Ascending aorta (tissue), 2 donors: ENCODE results near the gene SLC45A2. TPM values are rescaled to one million over a fixed set of nuclear protein-coding genes. Genes with fewer than 3 reads are reported as not detected.

ENCODE experiments used
- DNase-seq, 2 donors: peaks; one replicate each; pipeline ENCODE4 v3.0.0-alpha.2; 2019; ENCODE audit warnings: low spot score in 2 of 2
- H3K27ac ChIP-seq, 2 donors: fragments of 200-600 bp; sonication (generic); one replicate each; pipeline ENCODE4 v1.5.1; 2016 to 2017; ENCODE audit warnings: mild to moderate bottlenecking in 1 of 2
- H3K27me3 ChIP-seq: fragments of 200-600 bp; sonication (generic); one replicate; pipeline ENCODE4 v1.5.1; 2017
- H3K36me3 ChIP-seq, 2 donors: fragments of 200-600 bp; sonication (generic); one replicate each; pipeline ENCODE4 v1.5.1; 2016
- H3K4me1 ChIP-seq, 2 donors: fragments of 200-600 bp; sonication (generic); one replicate each; pipeline ENCODE4 v1.5.1; 2016 to 2017; ENCODE audit warnings: mild to moderate bottlenecking in 1 of 2
- H3K4me3 ChIP-seq, 2 donors: fragments of 200-600 bp; sonication (generic); one replicate each; pipeline ENCODE4 v1.5.1; 2016 to 2017; ENCODE audit warnings: mild to moderate bottlenecking in 1 of 2
- H3K9me3 ChIP-seq, 2 donors: fragments of 200-600 bp; sonication (generic); one replicate each; pipeline ENCODE4 v1.5.1; 2016
- intact Hi-C: fragments of 100-400 bp; cut with DNase I; formaldehyde crosslinking; loops from one replicate; pipeline ENCODE4 v1.15.1; 2023
- total RNA-seq: library from RNA; depleted of rRNA; stranded (reverse); fragments of >200 nt; gene quantifications from one replicate; pipeline ENCODE4 v1.1.0, GENCODE V29; 2016
- TF ChIP-seq, protein P1 (sequence below), 3 experiments: fragments of 200-600 bp in 2 of 3; fragments of 450-650 bp in 1 of 3; sonication (generic) in 2 of 3; IDR thresholded peaks; one replicate each; pipeline ENCODE4 v1.5.1; 2016 to 2019; ENCODE audit warnings: antibody characterized with exemption in 3 of 3, mild to moderate bottlenecking in 1 of 3, moderate library complexity in 1 of 3

SLC45A2 gene
- total RNA-seq, 1 donor from 2014 or later: not detected

DNA sequence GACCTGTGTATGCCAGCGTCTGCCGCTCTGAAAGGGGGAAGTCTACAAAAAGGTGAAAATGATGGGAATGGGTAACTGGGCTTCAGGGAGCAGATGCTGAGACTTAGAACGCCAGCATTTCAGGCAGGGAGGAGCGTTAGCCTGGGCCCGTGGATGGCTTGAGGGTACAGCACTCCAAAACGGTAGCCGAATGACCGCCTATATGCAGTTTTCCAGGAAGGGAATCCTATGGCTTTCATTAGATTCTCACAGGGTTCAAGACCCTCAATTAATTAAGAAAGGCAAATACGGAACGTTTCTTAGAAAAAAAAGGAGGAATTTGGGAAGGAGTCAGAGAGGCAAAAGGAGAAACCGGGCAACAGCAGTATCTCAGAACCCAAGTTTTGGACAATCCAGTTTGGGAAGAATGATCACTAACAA, 22.7 kb upstream of the SLC45A2 start:
- intact Hi-C loops: loop anchor here (5.0 to 10.0 kb wide), 3 partner anchors 458 to 925 kb away; partner anchors contain the start of gene TARS1
- Histone ChIP-seq H3K4me1 (peaks cover 4 to 10% of the 10 kb centered on the region in 2 donors), H3K36me3 (peaks cover 5 to 11% of the 10 kb centered on the region in 2 donors), H3K9me3 (no peaks in the 10 kb centered on the region), H3K27me3 (no peaks in the 10 kb centered on the region), H3K27ac (peak overlapping the region; percentile 83 to 85), H3K4me3 (peak overlapping the region; percentile 73 to 77)
- TF ChIP-seq, protein P1, sequence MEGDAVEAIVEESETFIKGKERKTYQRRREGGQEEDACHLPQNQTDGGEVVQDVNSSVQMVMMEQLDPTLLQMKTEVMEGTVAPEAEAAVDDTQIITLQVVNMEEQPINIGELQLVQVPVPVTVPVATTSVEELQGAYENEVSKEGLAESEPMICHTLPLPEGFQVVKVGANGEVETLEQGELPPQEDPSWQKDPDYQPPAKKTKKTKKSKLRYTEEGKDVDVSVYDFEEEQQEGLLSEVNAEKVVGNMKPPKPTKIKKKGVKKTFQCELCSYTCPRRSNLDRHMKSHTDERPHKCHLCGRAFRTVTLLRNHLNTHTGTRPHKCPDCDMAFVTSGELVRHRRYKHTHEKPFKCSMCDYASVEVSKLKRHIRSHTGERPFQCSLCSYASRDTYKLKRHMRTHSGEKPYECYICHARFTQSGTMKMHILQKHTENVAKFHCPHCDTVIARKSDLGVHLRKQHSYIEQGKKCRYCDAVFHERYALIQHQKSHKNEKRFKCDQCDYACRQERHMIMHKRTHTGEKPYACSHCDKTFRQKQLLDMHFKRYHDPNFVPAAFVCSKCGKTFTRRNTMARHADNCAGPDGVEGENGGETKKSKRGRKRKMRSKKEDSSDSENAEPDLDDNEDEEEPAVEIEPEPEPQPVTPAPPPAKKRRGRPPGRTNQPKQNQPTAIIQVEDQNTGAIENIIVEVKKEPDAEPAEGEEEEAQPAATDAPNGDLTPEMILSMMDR (IDR thresholded peaks at IDR 0.05): no peak
- DNase-seq: no peak

DNA sequence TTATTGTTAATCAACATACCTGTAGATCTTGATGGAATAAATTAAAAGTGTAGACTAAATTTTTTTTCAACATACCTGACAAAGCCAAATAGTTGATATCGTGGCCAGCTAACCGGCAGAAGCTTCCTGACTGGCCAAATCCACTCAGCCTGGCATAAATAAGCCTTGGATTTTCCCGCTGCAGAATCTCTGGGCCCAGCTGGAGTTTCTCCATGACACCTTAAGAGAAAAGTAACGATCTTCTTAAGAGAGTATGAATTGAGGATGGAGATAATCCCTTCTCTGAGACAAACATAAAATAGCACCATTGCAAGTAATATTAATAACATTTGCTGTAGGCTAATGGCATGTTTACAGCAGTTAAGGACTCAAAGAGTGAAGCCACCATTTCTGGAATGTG, 21.2 kb upstream of the SLC45A2 start:
- no peak overlapping the region for H3K4me3 ChIP-seq
- H3K27me3 ChIP-seq: no peaks in the 10 kb centered on the region
- no peaks in the 10 kb centered on the region for H3K9me3 ChIP-seq
- H3K27ac ChIP-seq: no peak overlapping the region
- DNase-seq: no peak
- intact Hi-C loops: loop anchor here (5.0 to 10.0 kb wide), 3 partner anchors 459 to 927 kb away; partner anchors contain the start of gene TARS1
- peaks cover 4 to 10% of the 10 kb centered on the region in 2 donors for H3K4me1 ChIP-seq
- TF ChIP-seq, protein P1 (IDR thresholded peaks at IDR 0.05): no peak
- peaks cover 5 to 11% of the 10 kb centered on the region in 2 donors for H3K36me3 ChIP-seq

DNA sequence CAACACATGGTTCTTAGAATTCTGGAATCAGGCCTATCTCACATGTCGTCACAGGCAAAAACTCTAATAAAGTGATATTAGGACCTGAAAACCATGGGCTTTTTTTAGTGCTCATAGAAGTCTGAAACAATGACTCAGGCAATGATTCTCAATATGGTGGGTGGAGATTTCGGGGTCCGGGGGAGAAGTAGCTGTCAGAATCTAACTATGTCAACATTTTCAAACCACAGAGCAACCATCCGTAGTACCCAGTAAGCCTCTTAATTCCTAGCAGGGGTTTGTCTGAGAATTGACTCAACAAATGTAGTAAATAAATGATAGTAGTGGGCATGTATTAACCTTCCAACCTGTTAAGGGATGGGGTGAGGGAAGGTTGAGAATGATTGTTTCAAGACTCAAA, 20.7 kb upstream of the SLC45A2 start:
- no peak overlapping the region for H3K4me3 ChIP-seq
- H3K4me1 ChIP-seq: peaks cover 4 to 10% of the 10 kb centered on the region in 2 donors
- no peak overlapping the region for H3K27ac ChIP-seq
- TF ChIP-seq, protein P1 (IDR thresholded peaks at IDR 0.05): no peak
- intact Hi-C loops: loop anchor here (5.0 to 10.0 kb wide), 3 partner anchors 460 to 927 kb away; partner anchors contain the start of gene TARS1
- no peaks in the 10 kb centered on the region for H3K27me3 ChIP-seq
- no peaks in the 10 kb centered on the region for H3K9me3 ChIP-seq
- DNase-seq: no peak
- H3K36me3 ChIP-seq: peaks cover 5 to 11% of the 10 kb centered on the region in 2 donors

DNA sequence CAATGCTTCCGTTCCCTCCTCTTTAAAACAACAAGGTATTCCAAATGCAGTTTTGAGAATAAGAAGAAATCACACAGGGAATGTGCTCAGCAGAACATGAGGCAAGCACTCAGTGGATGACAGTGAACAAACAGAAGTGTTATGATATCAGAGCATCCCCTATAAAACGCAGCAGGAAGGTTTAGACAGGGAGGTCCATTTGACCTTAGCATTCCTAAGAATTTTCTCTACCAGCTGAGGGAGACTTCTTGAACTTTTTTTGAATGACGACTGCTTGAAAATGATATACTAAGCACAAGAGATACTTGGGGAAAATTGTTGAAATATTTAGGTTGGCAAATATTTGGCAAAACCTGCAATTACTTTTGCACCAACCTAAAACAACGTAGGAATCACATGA, 19.4 kb upstream of the SLC45A2 start:
- Histone ChIP-seq H3K27me3 (no peaks in the 10 kb centered on the region), H3K9me3 (no peaks in the 10 kb centered on the region), H3K36me3 (peaks cover 5 to 11% of the 10 kb centered on the region in 2 donors), H3K4me1 (peaks cover 4 to 7% of the 10 kb centered on the region in 2 donors), H3K27ac (no peak overlapping the region), H3K4me3 (no peak overlapping the region)
- TF ChIP-seq, protein P1 (IDR thresholded peaks at IDR 0.05): no peak
- DNase-seq: no peak
- intact Hi-C loops: loop anchor here (10.0 kb wide), 1 partner anchor 461 kb away; no protein-coding TSS in a partner anchor

DNA sequence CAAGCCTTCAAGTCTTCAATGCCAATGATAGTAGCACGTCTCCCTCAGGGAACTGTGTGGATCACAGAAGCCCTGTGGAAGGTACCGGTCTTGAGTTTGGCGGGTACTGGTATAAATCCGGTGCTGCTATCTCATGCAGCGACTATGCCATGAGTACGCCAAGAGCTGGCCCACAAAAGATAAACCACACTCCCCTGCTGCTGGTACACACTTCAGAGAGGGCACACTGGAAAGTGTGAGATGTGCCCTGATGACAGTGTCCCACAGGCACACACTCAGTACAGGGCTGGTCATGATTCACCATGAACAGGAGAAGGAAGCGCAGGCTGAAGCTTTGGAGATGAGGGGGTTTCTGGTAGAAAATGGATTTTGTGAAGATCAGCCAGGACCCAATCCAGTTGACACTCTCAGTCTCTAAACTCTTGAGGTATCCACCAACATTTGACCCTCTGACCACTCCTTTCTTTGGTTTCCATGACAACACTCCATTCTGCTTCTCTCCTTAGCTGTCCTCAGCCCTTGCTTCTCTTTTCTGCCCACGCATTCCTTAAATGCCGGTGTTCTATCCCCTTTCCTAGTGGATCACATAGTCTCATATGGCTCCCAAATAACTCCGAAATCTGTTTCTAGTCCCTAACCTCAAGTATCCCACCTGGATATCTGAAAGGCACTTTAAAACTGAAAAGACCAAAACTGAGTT, 18.3 kb upstream of the SLC45A2 start:
- intact Hi-C loops: loop anchor here (10.0 kb wide), 1 partner anchor 462 kb away; no protein-coding TSS in a partner anchor
- no peak for DNase-seq
- Histone ChIP-seq H3K9me3 (no peaks in the 10 kb centered on the region), H3K27me3 (no peaks in the 10 kb centered on the region), H3K4me1 (peaks cover 4 to 6% of the 10 kb centered on the region in 2 donors), H3K36me3 (peaks cover 5 to 11% of the 10 kb centered on the region in 2 donors), H3K27ac (no peak overlapping the region), H3K4me3 (no peak overlapping the region)
- TF ChIP-seq, protein P1 (IDR thresholded peaks at IDR 0.05): no peak
